GM21360 (cell line): ENCODE data around the gene SFTPA2.
"Not testable (repeated sequence)": the region's sequence is repeated elsewhere in the genome, so short reads cannot be mapped to it uniquely, and the experiment has no call there.

Experiments
- ATAC-seq: cut with Tn5 transposase; IDR thresholded peaks from one replicate; pipeline ENCODE4 v1.9.1; 2021; ENCODE audit warnings: mild to moderate bottlenecking, moderate library complexity; ENCODE audit not compliant: unreplicated experiment

The SFTPA2 gene

GRCh38 chr10:79560160-79560709 lies at the start of gene SFTPA2:
TSS of gene SFTPA2 (minus strand) at chr10:79560407. CDS start at chr10:79559483, 924 bp downstream.
- no peak for ATAC-seq

- no peak for ATAC-seq
These were observed 48.5 kb upstream of the SFTPA2 start for GRCh38 chr10:79608505-79609375.

DNA sequence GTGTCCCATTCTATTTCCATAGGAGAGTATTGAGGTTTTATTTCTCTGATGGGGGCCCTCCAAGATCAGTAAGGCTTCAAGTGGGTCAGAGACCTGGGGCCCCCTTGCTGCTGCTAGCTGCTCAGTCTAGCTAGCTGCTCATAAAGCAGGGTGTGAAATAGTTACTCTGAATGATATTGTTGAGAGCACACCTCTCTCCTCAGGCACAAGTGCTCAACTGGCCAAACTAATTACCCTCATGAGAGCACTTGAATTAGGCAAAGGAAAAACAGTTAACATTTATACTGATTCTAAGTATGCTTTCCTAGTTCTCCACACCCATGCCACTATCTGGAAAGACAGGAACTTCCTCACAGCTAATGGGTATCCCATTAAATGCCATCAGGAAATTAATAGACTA lies 45.1 kb upstream of the SFTPA2 start:
- no peak for ATAC-seq

GRCh38 chr10:79604294-79604693 lies 44.1 kb upstream of the SFTPA2 start:
- no peak for ATAC-seq

- ATAC-seq: no peak
These were observed 42.7 kb upstream of the SFTPA2 start for GRCh38 chr10:79602953-79603352.

DNA sequence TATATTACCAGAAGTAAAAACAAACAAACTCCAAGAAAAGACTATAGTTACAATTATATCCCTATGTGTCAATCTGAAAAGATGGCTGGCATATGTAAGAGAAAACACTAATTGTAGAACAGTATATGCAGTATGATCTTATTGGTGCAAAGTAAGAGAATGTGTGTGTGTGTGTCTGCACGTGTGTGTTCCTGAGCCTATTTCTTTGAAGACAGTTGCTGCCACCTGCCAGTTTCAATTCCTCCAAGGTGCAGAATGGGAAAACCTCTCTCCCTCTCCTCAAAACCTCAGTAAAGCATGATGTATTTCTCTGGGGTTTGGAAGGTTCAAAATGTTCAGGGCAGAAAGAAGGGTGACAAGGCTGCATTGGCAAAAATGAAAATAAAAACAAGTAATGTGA lies 41.7 kb upstream of the SFTPA2 start:
- ATAC-seq: peak; percentile 64

DNA sequence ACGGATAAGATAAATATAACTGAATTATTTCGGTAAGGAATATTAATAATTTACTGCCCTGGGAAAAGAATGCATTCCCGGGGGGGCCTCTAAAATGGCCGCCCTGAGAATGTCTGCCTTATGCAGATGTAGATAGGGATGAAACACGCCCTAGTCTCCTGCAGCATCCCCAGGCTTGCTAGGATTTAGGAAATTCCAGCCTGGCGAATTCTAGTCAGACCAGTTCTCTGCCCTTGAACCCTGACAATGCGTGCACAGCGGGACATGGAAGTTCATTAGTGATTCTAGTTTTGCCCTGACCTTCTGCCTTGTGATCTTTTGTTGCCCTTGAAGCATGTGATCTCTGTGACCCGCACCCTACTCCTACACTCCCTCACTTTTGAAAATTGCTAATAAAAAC lies 39.4 kb upstream of the SFTPA2 start:
- not testable (repeated sequence) for ATAC-seq

- no peak for ATAC-seq
These were observed 35.3 kb upstream of the SFTPA2 start for GRCh38 chr10:79595510-79595909.

- ATAC-seq: not testable (repeated sequence)
These were observed 34.4 kb upstream of the SFTPA2 start for GRCh38 chr10:79594565-79594964.

- no peak for ATAC-seq
These were observed 33.2 kb upstream of the SFTPA2 start for GRCh38 chr10:79593377-79593776.

- no peak for ATAC-seq
These were observed 28.6 kb upstream of the SFTPA2 start for GRCh38 chr10:79588800-79589199.

- no peak for ATAC-seq
These were observed 26.7 kb upstream of the SFTPA2 start for GRCh38 chr10:79586933-79587332.

DNA sequence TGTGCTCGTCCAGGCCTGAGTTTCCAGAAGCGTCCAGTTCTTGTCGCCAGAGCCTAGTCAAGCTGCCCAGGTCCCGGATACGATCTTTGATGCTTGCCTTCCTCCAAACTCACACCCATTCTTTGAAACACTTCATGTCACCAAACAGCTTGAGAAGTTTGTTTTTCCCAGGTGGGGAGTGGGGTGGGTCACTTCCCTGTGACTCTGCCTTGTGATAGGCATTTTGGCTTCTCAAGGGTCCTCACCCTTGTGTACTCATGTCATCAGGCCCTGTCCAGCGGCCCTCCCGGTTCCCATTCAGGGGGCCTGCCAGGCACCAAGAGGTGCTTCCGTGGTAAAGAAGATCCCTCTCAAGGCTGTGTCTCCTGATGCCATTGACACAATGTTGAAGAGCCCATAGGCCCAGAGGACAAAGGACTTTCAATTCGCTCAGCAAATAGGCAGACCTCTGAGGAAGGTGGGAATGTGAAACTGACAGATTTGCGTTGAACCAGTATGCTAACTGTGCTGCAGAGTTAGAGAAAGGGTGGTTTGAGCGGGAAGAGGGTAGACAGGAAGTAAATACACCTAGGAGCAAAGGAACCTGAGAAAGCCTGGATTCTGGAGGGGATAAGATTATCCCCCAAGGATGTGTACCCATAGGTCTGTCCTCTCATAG lies 25.8 kb upstream of the SFTPA2 start:
- no peak for ATAC-seq

GRCh38 chr10:79583488-79584024 lies 23.3 kb upstream of the SFTPA2 start:
- no peak for ATAC-seq

DNA sequence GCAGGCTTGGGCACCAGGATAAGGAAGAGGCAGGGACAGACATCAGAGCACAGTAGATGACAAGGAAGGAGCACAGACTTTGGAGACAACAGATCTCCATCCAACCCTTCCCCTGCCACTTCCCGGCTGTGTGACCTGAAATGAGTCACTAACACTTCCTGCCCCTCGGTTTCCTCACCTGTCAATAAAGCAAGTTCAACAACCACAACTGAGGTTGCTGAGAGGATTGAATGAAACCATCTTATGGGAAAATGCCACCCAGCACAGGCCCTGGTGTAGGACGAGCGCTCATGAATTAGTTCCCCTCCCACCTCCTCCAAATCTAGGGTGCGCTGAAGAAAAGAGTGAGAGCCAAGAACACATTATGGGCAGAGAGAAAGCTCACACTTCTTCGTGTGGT lies 22.7 kb upstream of the SFTPA2 start:
- not testable (repeated sequence) for ATAC-seq

DNA sequence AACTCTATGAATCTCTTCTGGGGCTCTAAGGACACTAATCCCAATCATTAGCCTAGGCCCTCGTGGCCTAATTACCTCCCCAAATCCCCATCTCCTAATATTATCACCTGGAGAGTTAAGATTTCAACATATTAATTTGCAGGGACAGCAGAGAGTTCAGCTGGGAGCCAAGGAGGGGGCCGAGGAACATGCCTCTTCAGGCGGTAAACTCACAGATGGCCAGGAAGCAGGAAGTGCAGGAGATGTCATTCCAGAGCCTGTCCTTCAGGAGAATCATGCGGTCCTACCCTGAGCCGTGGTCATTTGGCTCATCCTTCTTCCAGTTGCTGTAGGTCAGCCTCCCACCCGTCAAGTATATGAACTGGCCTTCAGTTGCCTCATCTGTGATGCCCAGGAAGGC lies 21.9 kb upstream of the SFTPA2 start:
- ATAC-seq: no peak

- no peak for ATAC-seq
These were observed 20.8 kb upstream of the SFTPA2 start for GRCh38 chr10:79581044-79581443.

DNA sequence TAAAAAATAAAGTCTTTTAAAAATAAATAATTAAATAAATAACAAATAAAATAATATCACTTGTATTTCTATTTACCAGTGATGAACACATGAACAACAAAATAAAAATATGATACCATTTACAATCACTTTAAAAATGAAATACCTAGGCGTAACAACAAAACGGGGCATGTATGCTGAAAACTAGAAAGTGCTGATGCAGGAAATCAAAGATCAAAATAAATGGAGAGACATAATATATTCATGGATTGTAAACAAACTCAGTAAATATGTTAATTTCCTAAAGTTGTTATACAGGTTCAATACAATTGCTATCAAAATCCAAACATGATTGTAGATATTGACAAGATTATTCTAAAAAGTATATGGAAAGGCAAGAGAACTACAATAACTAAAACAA lies 19.2 kb upstream of the SFTPA2 start:
- no peak for ATAC-seq

DNA sequence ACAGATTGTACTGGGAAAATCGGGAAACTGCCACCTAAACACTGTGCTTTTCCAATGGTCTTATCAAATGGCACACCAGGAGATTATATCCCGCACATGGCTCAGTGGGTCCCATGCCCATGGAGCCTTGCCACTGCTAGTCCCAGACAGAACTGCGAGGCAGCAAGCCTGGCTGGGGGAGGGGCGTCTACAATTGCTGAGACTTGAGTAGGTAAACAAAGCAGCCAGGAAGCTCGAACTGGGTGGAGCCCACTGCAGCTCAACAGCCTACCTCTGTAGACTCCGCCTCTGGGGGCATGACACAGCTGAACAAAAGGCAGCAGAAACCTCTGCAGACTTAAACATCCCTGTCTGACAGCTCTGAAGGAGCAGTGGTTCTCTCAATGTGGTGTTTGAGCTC lies 10.4 kb upstream of the SFTPA2 start:
- not testable (repeated sequence) for ATAC-seq

DNA sequence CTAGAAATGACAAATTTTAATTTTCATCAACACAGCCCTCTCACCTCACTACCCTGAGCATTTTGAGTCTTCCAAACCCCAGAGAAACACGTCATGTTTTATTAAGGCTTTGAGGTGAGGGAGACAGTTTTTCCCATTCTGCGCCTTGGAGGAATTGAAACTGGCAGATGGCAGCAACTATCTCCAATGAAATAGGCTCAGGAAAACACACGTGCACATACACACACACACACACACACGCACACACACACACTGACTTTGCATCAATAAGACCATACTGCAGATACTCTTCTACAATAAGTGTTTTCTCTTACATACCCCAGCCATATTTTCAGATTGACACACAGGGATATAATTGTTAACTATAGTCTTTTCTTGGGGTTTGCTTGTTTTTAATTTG lies 3.2 kb upstream of the SFTPA2 start:
- no peak for ATAC-seq

- no peak for ATAC-seq
These were observed 2.0 kb upstream of the SFTPA2 start for GRCh38 chr10:79562135-79562756.
